IPS-15b (cell line): ENCODE results near the gene BRAT1.

Source experiments
- H3K27me3 ChIP-seq: one replicate; pipeline ENCODE4 v1.6.1; 2013; ENCODE audit warnings: low read length; ENCODE audit not compliant: control insufficient read depth, insufficient read depth
- H3K36me3 ChIP-seq: one replicate; pipeline ENCODE4 v1.6.1; 2013; ENCODE audit warnings: low read length; ENCODE audit not compliant: control insufficient read depth, insufficient read depth
- H3K4me1 ChIP-seq: one replicate; pipeline ENCODE4 v1.6.1; 2013; ENCODE audit warnings: mild to moderate bottlenecking, low read length; ENCODE audit not compliant: control insufficient read depth, insufficient read depth
- H3K4me3 ChIP-seq: one replicate; pipeline ENCODE4 v1.5.1; 2013; ENCODE audit warnings: low read depth, low read length
- H3K9ac ChIP-seq: one replicate; pipeline ENCODE4 v1.6.1; 2013; ENCODE audit warnings: low read depth, mild to moderate bottlenecking, low read length
- H3K9me3 ChIP-seq: one replicate; pipeline ENCODE4 v1.6.1; 2013; ENCODE audit warnings: mild to moderate bottlenecking, low read length; ENCODE audit not compliant: control insufficient read depth, insufficient read depth

The BRAT1 gene

DNA sequence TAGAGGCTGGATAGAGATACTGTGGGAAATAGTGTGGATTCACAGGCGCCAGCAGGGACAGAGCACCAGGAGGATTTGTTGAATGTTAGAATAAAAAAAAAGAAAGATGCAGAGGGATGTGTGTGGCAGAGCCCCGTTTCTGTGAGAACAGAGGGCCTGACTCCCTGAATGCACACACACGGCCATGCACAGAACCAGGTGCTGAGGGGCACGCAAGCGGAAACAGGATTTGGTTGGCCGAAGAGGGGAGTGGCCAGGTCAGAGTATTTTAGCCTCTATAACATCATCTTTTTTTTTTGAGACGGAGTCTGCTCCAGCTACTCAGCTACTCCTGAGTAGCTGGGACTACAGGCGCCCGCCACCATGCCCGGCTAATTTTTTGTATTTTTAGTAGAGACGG is 25.3 kb upstream of the BRAT1 start:
- peaks cover under 1% of the 10 kb centered on the region for H3K36me3 ChIP-seq
- no peak overlapping the region for H3K4me3 ChIP-seq
- no peak overlapping the region for H3K9ac ChIP-seq
- no peaks in the 10 kb centered on the region for H3K4me1 ChIP-seq
- H3K27me3 ChIP-seq: no peaks in the 10 kb centered on the region
- no peaks in the 10 kb centered on the region for H3K9me3 ChIP-seq

DNA sequence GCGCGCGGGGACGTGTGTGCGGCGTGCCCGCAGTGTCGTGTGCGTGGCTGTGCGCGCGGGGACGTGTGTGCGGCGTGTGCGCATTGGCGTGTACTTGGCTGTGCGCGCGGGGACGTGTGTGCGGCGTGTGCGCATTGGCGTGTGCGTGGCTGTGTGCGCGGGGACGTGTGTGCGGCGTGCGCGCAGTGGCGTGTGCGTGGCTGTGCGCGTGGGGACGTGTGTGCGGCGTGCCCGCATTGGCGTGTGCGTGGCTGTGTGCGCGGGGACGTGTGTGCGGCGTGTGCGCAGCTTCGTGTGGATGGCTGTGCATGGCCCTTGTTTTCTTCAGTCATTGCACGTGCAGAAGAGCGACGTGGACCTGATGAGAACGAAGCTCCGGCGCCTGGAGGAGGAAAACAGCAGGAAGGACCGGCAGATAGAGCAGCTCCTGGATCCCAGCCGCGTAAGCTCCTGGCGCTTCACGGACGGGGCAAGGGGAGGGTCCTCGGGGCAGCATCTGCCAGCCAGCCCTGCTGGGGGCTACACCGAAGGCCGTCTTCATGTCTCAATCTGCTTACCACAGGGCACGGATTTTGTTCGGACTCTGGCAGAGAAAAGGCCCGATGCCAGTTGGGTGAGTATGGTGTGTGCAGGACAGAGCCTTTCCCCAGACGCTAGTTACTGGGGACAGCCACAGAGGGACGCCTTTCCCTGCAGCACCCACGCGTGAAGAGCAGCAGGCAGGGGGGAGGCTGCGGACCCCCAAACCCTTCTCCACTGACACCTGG is 22.8 kb upstream of the BRAT1 start:
- no peaks in the 10 kb centered on the region for H3K9me3 ChIP-seq
- H3K9ac ChIP-seq: no peak overlapping the region
- H3K36me3 ChIP-seq: no peaks in the 10 kb centered on the region
- H3K4me1 ChIP-seq: no peaks in the 10 kb centered on the region
- no peak overlapping the region for H3K4me3 ChIP-seq
- no peaks in the 10 kb centered on the region for H3K27me3 ChIP-seq

- H3K36me3 ChIP-seq: no peaks in the 10 kb centered on the region
- no peak overlapping the region for H3K4me3 ChIP-seq
- H3K9me3 ChIP-seq: no peaks in the 10 kb centered on the region
- no peaks in the 10 kb centered on the region for H3K27me3 ChIP-seq
- no peak overlapping the region for H3K9ac ChIP-seq
- no peaks in the 10 kb centered on the region for H3K4me1 ChIP-seq
These were observed 21.6 kb upstream of the BRAT1 start for GRCh38 chr7:2576742-2577491.

DNA sequence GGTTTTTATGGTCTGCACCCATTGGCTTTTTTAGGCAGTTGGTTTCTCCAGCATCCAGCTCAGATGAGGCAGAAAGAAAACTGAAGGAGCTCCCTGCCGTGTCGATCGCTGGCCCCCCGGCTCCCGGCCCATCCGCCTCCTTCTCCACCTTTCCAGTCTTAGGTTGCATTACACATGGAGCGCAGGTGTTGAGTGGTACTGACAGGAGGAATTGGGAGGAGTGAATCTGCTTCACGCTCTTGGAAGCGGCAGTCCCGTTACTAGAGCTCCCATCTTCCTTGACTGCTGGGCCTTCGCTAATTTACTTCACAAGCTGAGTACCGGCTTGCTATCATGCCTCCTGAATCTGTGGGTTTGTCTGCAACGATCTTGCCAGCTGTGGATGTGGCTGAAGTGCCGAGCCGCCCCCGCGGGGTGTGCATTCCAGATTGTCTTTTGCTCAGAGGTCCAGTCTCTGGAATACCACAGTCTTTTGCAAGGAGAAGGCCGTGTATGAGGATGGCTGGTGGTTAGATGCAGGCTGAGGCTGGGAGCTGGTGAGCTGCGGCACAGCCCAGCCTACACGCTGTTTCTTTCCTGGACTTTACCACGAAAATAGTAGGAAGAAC is 20.5 kb upstream of the BRAT1 start:
- Histone ChIP-seq H3K4me1 (no peaks in the 10 kb centered on the region), H3K9me3 (no peaks in the 10 kb centered on the region), H3K36me3 (no peaks in the 10 kb centered on the region), H3K4me3 (no peak overlapping the region), H3K9ac (no peak overlapping the region), H3K27me3 (no peaks in the 10 kb centered on the region)

GRCh38 chr7:2575046-2575732 is 19.9 kb upstream of the BRAT1 start:
- no peak overlapping the region for H3K9ac ChIP-seq
- no peaks in the 10 kb centered on the region for H3K9me3 ChIP-seq

DNA sequence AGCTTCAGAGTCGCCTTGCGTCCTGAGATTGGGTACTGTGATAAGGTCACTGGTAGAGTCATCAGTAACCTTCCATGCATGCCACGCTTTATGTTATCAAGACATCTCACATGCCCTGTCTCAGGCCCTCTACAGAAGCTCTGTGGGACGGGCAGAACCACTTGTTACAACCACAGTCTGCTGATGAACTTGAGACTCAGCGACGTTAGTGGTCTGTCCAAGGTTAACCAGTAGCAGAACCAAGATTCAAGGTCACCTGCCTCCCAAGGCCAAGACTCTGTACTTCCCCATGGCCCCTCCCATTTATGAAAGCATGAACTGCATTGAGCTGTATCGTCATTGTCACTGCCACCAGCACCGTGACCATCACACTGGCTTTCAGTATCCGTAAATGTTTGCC is 18.4 kb upstream of the BRAT1 start:
- Histone ChIP-seq H3K36me3 (no peaks in the 10 kb centered on the region), H3K4me3 (no peak overlapping the region), H3K9me3 (no peaks in the 10 kb centered on the region), H3K9ac (no peak overlapping the region), H3K27me3 (no peaks in the 10 kb centered on the region), H3K4me1 (no peaks in the 10 kb centered on the region)

More at GRCh38 chr7:2575046-2575732, 19.9 kb upstream of the BRAT1 start:
- Histone ChIP-seq H3K36me3 (no peaks in the 10 kb centered on the region), H3K27me3 (no peaks in the 10 kb centered on the region), H3K4me3 (no peak overlapping the region), H3K4me1 (no peaks in the 10 kb centered on the region)

GRCh38 chr7:2572101-2572842 is 16.9 kb upstream of the BRAT1 start:
- Histone ChIP-seq H3K4me1 (no peaks in the 10 kb centered on the region), H3K4me3 (no peak overlapping the region), H3K36me3 (no peaks in the 10 kb centered on the region), H3K27me3 (no peaks in the 10 kb centered on the region), H3K9ac (no peak overlapping the region), H3K9me3 (no peaks in the 10 kb centered on the region)

DNA sequence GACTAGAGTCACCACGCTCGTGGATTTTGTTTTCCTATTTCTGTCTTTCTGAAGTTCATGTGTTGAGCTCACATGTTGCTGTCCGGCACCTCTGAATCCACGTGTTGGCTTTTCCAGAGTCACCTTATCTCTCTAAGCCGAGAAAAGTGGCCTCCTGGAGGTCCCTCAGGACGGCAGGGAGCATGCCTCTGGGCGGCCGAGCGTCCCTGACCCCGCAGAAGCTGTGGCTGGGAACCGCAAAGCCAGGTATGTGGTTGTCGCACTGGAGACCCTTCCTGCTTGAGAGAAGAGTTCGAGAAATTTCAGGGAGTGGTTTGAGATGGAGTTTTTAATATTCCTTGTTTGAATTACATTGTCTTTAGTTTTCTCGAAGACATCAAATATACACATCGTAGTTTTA is 16.1 kb upstream of the BRAT1 start:
- Histone ChIP-seq H3K4me1 (no peaks in the 10 kb centered on the region), H3K4me3 (no peak overlapping the region), H3K27me3 (no peaks in the 10 kb centered on the region), H3K36me3 (no peaks in the 10 kb centered on the region), H3K9me3 (no peaks in the 10 kb centered on the region), H3K9ac (no peak overlapping the region)

DNA sequence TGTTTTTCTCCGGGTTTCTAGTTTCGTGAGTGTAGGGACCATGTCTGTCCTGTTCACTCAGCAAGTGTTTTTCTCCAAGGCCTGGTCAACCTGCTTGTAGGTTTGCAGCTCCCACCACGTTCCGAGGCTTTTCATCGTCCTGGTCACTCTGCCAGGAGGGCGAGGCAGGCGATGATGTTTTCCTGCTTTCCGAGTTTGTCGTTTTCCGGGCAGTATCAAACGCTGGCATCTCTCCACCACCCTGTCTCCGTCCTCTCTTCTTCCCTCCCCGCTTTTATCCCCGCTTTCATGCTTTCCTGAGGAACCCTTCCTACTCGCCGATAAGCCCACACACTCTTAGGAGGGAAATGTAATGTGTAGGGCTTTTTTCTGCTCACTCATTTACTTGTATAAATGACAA is 14.7 kb upstream of the BRAT1 start:
- Histone ChIP-seq H3K4me1 (no peaks in the 10 kb centered on the region), H3K9me3 (no peaks in the 10 kb centered on the region), H3K27me3 (no peaks in the 10 kb centered on the region), H3K4me3 (no peak overlapping the region), H3K9ac (no peak overlapping the region), H3K36me3 (no peaks in the 10 kb centered on the region)

DNA sequence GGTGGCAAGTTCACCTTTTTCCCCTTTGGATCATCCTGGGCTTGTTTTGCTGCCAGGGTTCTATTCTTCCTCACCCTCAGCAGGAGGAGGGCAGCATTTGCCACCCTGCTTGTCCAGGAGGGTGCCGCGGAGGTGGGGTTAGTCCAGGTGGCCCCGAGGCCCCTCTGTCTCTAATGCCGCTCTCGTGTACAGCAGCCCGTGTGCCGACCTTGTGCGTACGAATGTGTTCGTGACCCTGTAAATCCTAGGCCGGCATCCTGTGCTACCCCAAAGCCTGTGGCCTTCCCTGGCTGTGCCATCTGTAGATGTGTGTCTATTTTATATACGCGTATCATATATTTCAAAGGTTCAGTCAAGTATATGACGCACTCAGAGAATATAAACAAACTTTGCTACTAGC is 14.1 kb upstream of the BRAT1 start:
- Histone ChIP-seq H3K9ac (no peak overlapping the region), H3K4me3 (no peak overlapping the region), H3K27me3 (no peaks in the 10 kb centered on the region), H3K9me3 (no peaks in the 10 kb centered on the region), H3K4me1 (no peaks in the 10 kb centered on the region), H3K36me3 (no peaks in the 10 kb centered on the region)

- Histone ChIP-seq H3K9ac (no peak overlapping the region), H3K4me1 (no peaks in the 10 kb centered on the region), H3K27me3 (no peaks in the 10 kb centered on the region), H3K36me3 (no peaks in the 10 kb centered on the region), H3K9me3 (no peaks in the 10 kb centered on the region), H3K4me3 (no peak overlapping the region)
These were observed 13.3 kb upstream of the BRAT1 start for GRCh38 chr7:2568521-2569223.
